ENCODE measurements around the gene POU3F2.

POU3F2 gene

DNA sequence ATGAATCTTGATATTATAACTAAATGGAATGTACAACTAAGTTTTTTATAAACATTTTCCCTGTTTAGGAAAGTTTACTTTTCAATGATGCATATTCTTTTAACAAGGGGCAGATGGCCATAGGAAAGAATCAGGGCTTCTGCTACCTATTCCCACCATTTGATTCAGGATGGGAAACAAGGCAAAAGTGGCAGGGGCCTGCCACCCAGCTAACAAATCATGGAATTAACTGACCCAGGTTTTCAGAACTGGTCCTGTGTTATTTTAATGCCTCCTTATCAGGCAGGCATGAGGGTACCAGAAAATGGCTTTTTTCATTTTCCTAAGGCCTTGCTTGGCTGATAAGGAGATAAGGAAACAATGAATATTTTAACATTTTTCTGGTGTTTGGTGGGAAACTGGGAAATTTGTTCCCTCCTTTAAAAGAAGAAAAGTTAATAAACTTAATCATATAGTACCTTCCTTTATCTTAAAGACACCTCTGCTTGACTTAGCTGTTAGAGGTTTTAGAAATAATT, 6.7 kb downstream of the POU3F2 start:
- no peaks in the 10 kb centered on the region for H3K36me3 ChIP-seq (ENCODE audit: control insufficient read depth, insufficient read depth, low read length)
- no peak overlapping the region for H3K4me3 ChIP-seq (ENCODE audit: low read depth, low read length)
- H3K27me3 ChIP-seq (ENCODE audit: control insufficient read depth, insufficient read depth, low read length): peaks cover 94% of the 10 kb centered on the region
- no peak overlapping the region for H3K9ac ChIP-seq (ENCODE audit: low read depth, low read length)
- H3K9me3 ChIP-seq (ENCODE audit: control insufficient read depth, insufficient read depth, low read length): no peaks in the 10 kb centered on the region
- peaks cover 10% of the 10 kb centered on the region for H3K4me1 ChIP-seq (ENCODE audit: control insufficient read depth, insufficient read depth, low read length)

DNA sequence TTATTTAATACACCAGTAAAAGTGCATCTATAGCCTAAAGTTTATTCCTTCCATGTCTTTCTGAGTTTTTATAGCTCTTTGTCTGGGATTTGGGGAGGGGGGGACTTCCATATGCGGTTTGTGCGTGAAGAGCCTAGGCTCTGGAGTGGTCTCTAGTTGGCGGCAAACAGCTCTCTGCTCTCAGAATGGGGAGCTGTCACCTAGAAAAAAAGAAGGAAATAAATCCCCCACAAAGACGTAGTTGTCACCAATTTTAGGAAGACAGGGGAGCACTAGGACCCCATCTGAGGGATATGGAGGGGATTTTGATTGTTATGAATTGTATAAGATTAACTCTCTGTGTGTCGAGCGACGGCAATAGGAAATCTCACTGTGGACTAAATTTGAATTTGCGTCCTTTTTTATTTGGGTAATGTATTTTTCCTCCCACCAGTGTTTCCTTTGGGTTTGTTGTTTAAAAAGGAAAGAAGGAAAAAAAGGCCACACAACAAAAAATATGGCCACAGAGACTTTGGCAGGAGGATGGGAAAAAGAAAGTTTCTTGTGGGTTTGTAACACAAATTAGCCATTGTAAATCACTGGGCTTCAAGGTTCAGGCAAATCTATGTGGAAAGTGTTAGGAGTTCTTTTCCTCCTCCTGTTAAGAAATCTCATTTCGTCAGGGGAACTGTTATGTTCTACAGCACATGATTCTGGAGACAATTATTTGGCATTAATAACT, 7.4 kb downstream of the POU3F2 start:
- Histone ChIP-seq H3K4me3 (ENCODE audit: low read depth, low read length) (peak overlapping the region; percentile 46), H3K36me3 (ENCODE audit: control insufficient read depth, insufficient read depth, low read length) (no peaks in the 10 kb centered on the region), H3K27me3 (ENCODE audit: control insufficient read depth, insufficient read depth, low read length) (peaks cover 94% of the 10 kb centered on the region), H3K9ac (ENCODE audit: low read depth, low read length) (no peak overlapping the region), H3K4me1 (ENCODE audit: control insufficient read depth, insufficient read depth, low read length) (peaks cover 10% of the 10 kb centered on the region), H3K9me3 (ENCODE audit: control insufficient read depth, insufficient read depth, low read length) (no peaks in the 10 kb centered on the region)

DNA sequence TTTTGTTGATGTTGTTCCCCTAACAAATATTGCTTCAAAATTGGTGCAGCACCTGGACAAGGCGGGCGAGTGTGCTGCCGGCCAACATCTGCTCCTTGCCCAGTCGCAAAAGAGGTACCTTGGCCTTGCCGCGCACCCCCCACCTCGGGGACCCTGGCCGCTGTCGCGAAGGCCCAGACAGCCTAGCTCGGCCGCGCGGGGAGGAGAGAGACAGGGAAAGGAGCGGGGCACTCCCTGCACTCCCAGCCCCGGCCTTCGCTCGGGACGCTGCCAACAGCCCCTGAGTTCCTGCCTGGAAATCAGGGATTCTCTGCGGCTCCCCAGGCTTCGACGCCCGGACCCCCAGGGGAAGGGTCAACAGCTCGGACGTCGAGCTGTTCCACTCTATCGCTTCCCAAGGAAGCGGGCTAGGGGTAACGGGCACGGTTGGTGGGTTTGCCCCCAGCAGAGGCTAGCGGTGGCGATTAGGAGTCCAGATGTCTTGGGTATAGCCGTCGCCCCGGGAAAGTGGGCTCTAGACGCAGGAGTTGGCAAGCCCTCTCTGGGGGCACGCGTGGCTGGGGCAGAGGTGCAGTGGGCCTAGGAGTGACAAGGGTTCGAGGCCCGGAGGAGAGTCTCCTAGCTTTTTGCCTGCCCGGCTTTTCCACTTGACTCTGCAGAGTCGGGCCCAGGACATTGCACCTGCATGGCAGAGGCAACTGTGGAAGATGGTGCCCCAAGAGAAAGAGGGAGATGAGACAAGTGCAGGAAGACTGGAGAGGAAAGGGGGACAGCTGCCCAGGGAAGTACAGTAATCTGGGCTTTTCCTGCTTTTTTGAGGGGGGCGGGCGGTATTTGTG, 8.2 kb downstream of the POU3F2 start:
- Histone ChIP-seq H3K27me3 (ENCODE audit: control insufficient read depth, insufficient read depth, low read length) (peaks cover 94% of the 10 kb centered on the region), H3K9ac (ENCODE audit: low read depth, low read length) (no peak overlapping the region), H3K9me3 (ENCODE audit: control insufficient read depth, insufficient read depth, low read length) (no peaks in the 10 kb centered on the region), H3K4me1 (ENCODE audit: control insufficient read depth, insufficient read depth, low read length) (peaks cover 3% of the 10 kb centered on the region), H3K4me3 (ENCODE audit: low read depth, low read length) (peak overlapping the region; percentile 46), H3K36me3 (ENCODE audit: control insufficient read depth, insufficient read depth, low read length) (no peaks in the 10 kb centered on the region)

DNA sequence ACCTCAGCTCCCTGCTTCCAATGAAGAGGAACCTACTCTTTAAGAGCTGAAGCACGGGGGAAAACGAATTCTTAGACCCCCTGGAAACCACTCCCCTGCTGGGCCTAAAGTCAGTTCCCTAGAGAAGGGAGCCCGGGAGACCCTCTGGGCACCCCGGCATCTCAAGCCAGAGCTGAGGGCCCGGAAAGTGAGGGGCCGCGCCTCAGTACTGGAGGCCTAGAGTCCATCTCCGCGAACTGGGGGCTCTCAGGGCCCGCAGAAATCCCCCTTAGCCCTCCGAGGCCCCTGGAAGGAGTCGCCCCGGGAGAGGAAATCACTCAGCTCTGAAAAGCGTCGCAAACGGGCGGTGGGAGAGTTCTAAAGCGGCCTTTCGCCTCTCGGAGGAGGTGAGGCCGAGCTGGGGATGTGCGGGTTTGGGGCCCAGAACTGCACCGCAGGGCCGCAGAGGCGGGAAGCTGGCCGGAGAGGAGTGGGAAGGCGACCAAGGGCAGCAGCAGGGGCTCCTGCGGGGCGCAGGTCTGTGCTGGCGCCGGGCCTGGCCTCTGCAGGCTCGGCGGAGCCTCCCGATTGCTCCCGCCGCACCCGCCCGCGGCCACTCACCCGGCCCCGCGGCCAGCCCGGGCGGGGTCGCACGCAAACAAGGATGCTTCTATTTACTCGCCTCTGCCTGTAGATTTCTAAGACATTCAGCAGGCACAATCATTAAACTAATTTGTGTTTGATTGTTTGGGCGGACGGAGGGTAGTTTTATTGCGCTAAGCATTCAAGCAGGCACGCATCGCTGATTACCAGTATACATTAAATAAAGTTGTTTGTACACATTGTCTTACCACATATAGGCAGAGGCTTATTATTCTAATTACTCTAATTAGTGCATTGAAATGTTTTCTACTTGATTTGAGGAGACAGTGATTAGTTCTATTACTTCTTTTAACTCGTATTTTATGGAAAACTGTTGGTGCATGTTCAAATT, 9.2 kb downstream of the POU3F2 start:
- Histone ChIP-seq H3K27me3 (ENCODE audit: control insufficient read depth, insufficient read depth, low read length) (peaks cover 93% of the 10 kb centered on the region), H3K9me3 (ENCODE audit: control insufficient read depth, insufficient read depth, low read length) (no peaks in the 10 kb centered on the region), H3K4me1 (ENCODE audit: control insufficient read depth, insufficient read depth, low read length) (peaks cover 4% of the 10 kb centered on the region), H3K4me3 (ENCODE audit: low read depth, low read length) (peak overlapping the region; percentile 46), H3K9ac (ENCODE audit: low read depth, low read length) (no peak overlapping the region), H3K36me3 (ENCODE audit: control insufficient read depth, insufficient read depth, low read length) (no peaks in the 10 kb centered on the region)

DNA sequence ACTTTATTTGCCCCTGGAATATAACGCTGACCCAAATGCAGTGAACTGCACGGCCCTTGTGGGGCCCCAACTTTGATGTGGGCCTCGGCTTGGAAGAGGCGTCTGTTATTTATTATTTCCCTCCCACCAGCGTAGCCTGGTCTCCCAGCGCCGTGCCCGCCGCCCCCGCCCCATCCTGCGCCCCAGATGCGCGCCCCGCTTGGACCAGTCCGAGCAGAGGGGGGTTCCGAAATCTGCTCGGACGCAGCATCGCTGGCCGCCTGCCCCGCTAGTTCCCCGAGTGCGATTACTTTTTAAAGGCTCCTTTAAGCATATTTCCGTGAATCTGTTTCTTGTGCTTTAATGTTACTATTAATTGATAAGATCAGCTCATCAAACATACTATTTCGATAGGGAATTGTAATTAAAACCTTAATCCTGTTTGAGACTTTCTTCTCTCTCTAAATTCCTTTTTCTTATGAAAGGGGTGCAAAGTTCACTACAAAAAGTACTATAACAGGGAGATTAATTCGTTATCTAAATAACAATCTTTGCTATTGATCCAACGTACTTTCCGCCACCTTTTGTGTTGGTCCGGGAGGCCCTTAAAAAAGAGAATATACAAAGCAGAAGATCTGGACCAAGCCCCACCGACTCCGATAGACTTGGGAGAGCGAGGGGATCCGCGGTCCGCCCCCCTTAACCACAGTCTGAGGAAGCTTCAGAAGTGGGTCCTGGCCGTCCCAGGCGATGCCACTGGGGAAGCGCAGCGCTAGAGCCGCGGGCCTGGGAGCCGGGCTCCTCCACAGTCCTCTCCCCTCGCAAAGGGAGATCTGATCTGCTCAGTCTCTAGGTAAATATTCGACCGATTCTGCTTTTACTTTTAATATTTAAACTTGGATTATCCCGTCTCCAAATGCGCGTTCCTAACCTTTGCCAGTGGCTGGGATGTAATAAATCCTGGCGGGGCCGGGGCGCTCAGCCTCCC, 10.2 kb downstream of the POU3F2 start:
- no peaks in the 10 kb centered on the region for H3K36me3 ChIP-seq (ENCODE audit: control insufficient read depth, insufficient read depth, low read length)
- H3K4me3 ChIP-seq (ENCODE audit: low read depth, low read length): peak overlapping the region; percentile 46
- no peak overlapping the region for H3K9ac ChIP-seq (ENCODE audit: low read depth, low read length)
- peaks cover 6% of the 10 kb centered on the region for H3K4me1 ChIP-seq (ENCODE audit: control insufficient read depth, insufficient read depth, low read length)
- H3K27me3 ChIP-seq (ENCODE audit: control insufficient read depth, insufficient read depth, low read length): peaks cover 93% of the 10 kb centered on the region
- H3K9me3 ChIP-seq (ENCODE audit: control insufficient read depth, insufficient read depth, low read length): no peaks in the 10 kb centered on the region

DNA sequence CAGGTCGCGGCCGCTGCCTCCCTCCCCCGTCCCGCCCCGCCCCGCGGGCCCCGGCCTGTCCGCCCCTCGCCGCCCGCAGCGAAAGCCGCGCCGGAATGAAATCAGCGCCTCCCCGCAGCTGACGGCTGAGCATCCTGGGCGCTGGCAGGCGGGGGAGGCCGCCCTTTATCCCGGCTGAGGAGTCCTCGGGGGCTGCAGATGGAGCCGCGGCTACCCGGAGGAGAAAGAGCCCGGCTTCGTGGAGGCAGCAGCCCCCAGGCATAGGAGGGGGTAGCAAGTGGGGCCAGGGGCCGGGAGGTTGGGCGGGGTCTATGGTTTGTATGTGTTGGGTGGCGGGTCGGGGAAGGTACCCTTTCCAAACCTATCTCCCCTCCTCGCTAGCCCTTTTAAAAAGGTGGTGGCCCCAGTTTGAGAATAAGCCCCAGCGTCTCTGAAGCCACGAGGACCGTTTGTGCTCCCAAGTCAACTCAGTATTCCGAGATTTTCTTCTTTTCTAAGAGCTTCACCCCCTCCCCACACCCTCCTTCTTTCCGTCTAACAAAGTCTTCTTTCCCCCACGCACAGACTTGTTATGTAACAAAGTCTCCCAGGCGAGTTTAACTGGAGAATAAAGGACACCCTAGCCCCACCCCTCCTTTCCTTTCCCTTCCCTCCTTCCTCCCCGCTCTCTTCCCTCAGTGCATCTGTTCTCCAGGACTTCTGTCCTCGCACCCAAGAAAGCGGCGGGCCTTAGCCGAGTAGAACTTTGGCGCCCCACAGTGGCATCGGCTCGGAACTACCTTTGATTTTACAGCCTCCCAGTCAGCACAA, 11.0 kb downstream of the POU3F2 start:
- Histone ChIP-seq H3K9ac (ENCODE audit: low read depth, low read length) (no peak overlapping the region), H3K9me3 (ENCODE audit: control insufficient read depth, insufficient read depth, low read length) (no peaks in the 10 kb centered on the region), H3K27me3 (ENCODE audit: control insufficient read depth, insufficient read depth, low read length) (peaks cover 91% of the 10 kb centered on the region), H3K4me3 (ENCODE audit: low read depth, low read length) (peak overlapping the region; percentile 49), H3K36me3 (ENCODE audit: control insufficient read depth, insufficient read depth, low read length) (no peaks in the 10 kb centered on the region), H3K4me1 (ENCODE audit: control insufficient read depth, insufficient read depth, low read length) (peaks cover 6% of the 10 kb centered on the region)

DNA sequence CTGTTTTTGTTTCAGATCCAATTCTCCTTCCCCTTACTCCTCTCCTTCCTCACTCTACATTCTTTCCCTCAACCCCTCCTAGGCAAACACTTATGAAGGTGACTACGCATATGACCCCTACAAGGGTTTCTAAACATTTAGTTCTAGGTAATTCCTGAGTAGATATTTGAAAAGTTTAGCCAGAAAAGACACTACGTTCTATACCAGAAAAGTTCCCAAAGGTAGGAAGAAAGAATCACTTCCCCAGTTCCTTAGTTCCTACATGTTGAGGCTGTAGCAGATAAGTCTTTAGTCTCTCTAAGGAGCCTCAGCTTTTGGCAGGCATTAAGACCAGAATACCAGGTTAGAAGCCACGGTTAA, 11.6 kb downstream of the POU3F2 start:
- Histone ChIP-seq H3K9me3 (ENCODE audit: control insufficient read depth, insufficient read depth, low read length) (no peaks in the 10 kb centered on the region), H3K4me3 (ENCODE audit: low read depth, low read length) (no peak overlapping the region), H3K4me1 (ENCODE audit: control insufficient read depth, insufficient read depth, low read length) (peaks cover 6% of the 10 kb centered on the region), H3K9ac (ENCODE audit: low read depth, low read length) (no peak overlapping the region), H3K27me3 (ENCODE audit: control insufficient read depth, insufficient read depth, low read length) (peaks cover 88% of the 10 kb centered on the region), H3K36me3 (ENCODE audit: control insufficient read depth, insufficient read depth, low read length) (no peaks in the 10 kb centered on the region)

DNA sequence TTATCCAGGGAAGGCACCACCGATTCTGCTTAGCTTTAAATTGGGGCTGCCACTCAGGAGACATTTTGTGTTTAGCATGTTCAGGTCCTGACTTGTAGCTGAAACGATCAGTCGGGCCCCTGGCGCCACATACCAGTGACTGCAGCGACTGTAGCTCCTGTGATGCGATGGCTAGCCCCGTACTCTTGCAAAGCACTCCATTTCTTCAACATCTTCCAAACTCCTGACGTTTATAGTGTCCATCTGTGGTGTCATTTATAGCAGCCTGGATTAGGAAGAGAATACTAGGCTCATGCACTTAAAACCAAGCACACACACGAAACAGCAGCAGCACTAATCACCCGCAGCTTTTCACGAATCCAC, 13.0 kb downstream of the POU3F2 start:
- Histone ChIP-seq H3K4me1 (ENCODE audit: control insufficient read depth, insufficient read depth, low read length) (peaks cover 6% of the 10 kb centered on the region), H3K36me3 (ENCODE audit: control insufficient read depth, insufficient read depth, low read length) (no peaks in the 10 kb centered on the region), H3K4me3 (ENCODE audit: low read depth, low read length) (peak overlapping the region; percentile 64), H3K9ac (ENCODE audit: low read depth, low read length) (peak overlapping the region; percentile 39), H3K27me3 (ENCODE audit: control insufficient read depth, insufficient read depth, low read length) (peaks cover 75% of the 10 kb centered on the region), H3K9me3 (ENCODE audit: control insufficient read depth, insufficient read depth, low read length) (no peaks in the 10 kb centered on the region)

DNA sequence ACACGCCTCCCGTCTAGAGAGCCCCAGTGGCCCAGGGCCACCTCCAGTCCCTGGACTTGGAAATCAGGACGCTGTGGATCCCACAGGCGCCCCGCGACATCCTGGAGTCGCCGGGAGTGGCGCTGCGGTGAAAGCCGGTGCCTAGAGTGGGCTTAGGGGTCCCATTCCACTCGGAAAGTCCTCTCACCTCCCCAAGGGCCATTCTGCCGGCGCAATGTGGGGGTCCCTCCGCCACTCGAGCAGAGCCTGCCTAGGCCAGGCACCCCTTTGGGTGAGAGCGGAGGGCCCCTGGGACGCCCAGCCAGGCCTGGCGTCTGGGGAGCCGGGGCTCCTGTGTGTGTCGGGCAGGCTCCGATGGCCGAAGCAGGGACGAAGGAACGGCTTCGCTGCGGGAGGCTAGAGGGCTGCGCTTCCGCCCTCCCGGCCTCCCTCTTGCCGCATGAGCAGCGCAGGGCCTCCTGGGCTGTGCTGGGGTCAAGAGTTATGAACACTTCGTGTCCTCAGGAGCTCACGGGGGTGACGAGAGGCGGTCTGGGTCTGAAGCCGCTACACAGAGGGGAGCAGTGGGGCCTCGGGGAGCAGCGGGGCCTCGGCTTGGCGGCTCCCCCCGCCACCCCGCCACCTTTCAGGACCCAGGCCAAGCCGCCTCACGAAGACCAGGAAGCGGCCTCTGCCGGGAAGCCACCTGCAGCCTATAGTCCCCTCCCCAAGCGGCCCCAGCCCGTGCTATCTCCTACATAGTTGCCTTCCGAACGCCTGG, 13.6 kb downstream of the POU3F2 start:
- no peaks in the 10 kb centered on the region for H3K36me3 ChIP-seq (ENCODE audit: control insufficient read depth, insufficient read depth, low read length)
- H3K27me3 ChIP-seq (ENCODE audit: control insufficient read depth, insufficient read depth, low read length): peaks cover 70% of the 10 kb centered on the region
- H3K4me3 ChIP-seq (ENCODE audit: low read depth, low read length): peak overlapping the region; percentile 64
- H3K9me3 ChIP-seq (ENCODE audit: control insufficient read depth, insufficient read depth, low read length): no peaks in the 10 kb centered on the region
- H3K4me1 ChIP-seq (ENCODE audit: control insufficient read depth, insufficient read depth, low read length): peaks cover 6% of the 10 kb centered on the region
- peak overlapping the region; percentile 39 for H3K9ac ChIP-seq (ENCODE audit: low read depth, low read length)
